NCI-H146 treated with DMSO at 0.1 percent for 48 hours (cell line): ENCODE results near the gene SLC35B2.

ENCODE experiments used
- DNase-seq: peaks from one replicate; lab custom pipeline; 2025; ENCODE audit not compliant: unreplicated experiment; lab: John Stamatoyannopoulos, UW

The SLC35B2 gene

DNA sequence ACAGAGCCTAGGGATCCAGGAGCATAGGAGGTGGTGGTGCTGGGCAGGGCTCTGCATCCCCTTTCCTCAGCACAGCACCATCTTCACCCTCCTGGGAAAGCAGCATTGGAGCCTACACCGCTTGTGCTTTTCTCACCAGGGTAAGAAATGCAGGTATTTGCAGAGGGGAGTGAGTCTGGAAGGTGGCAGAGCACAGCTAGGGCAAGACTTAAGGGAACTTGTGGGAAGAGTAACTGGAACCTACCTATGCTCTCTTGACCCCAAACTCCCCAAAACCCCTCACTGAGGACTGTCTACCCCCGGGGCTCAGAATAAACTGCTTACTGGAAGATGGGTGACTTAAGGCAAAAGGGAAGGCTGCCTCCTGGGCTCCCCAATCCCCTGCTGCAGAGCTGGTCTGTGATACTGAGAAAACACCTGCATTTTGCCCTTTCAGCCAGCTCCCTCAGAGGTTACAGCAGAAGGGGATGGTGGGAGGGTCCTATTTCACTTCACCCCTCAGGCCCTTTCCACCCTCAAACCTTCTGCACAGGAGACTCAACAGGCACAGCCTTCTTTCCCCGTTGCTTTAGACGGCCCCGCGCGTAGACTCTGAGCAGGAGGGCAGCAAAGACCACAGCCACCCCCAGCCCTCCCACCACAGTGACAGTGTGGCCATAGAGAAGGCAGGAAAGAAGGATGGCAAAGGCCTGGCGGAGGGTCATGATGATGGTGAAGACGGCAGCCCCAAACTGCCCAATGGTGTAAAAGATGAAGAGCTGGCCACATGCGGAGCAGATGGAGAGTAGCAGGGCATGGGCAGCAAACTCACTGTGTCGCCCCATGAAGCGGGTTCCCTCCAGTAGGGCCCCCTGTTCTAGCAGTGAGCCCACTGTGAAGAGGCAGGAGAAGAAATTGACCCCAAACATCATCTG is 2.9 kb downstream of the SLC35B2 start:
- no peak for DNase-seq

- peak; percentile 41 for DNase-seq
Observed at GRCh38 chr6:44253307-44254101, 3.8 kb downstream of the SLC35B2 start.

DNA sequence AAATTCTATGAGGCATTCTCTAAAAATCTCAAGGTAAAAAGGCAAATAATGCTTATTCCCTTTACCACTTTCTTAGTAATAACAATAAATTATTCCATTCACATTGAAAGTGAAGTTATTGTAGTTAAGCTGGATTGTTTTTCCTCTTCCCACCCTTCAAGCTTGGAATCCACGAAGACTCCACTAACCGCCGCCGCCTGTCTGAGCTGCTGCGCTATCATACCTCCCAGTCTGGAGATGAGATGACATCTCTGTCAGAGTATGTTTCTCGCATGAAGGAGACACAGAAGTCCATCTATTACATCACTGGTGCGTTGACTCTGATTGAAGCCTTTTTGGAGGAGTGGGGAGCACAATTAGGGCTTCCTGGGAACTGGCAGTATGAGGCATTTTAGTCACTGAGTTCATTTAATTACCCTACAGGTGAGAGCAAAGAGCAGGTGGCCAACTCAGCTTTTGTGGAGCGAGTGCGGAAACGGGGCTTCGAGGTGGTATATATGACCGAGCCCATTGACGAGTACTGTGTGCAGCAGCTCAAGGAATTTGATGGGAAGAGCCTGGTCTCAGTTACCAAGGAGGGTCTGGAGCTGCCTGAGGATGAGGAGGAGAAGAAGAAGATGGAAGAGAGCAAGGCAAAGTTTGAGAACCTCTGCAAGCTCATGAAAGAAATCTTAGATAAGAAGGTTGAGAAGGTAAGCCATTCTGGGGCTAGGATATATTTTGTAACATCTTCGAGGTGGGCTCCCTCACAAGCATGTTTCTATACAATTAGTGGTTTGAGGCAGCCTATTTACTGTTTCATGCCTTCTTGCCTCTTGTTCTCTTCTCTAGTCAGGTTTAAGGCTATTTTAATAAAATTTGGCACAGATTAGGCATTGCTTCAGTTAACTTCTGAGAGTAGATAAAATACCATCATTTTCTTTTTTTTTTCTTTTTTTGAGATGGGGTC is 5.5 kb downstream of the SLC35B2 start:
- DNase-seq, result no peak

- DNase-seq, result no peak
Observed at GRCh38 chr6:44250718-44251123, 6.6 kb downstream of the SLC35B2 start.

DNA sequence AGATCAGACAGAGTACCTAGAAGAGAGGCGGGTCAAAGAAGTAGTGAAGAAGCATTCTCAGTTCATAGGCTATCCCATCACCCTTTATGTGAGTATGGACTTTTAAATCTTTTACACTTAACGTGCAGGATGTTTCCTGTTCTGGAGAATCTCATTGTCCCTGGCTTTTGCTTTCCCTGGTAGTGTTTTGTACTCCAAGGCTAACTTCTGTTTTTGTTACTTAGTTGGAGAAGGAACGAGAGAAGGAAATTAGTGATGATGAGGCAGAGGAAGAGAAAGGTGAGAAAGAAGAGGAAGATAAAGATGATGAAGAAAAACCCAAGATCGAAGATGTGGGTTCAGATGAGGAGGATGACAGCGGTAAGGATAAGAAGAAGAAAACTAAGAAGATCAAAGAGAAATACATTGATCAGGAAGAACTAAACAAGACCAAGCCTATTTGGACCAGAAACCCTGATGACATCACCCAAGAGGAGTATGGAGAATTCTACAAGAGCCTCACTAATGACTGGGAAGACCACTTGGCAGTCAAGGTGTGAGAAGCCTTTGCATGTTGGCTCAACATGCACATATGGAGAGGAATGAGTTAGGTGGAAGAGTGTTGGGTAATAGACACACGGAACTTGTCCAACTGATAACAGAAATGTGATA is 7.1 kb downstream of the SLC35B2 start:
- DNase-seq, result no peak

GRCh38 chr6:44249082-44249748 is 8.1 kb downstream of the SLC35B2 start:
- DNase-seq, result no peak

DNA sequence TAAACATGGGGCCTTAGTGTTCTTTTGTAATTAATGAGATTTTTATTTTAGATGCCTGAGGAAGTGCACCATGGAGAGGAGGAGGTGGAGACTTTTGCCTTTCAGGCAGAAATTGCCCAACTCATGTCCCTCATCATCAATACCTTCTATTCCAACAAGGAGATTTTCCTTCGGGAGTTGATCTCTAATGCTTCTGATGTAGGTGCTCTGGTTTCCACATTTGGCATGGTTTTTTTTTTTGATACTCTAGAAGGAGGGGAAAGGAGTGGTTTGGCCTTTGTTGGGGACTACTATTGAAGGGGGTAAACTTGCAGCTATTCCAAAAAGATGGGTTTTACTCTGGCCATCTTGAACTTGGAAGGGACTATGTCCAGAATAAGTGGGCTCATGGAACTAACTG is 8.7 kb downstream of the SLC35B2 start:
- DNase-seq, result no peak

GRCh38 chr6:44247338-44248302 is 9.7 kb downstream of the SLC35B2 start:
- DNase-seq, result peak; percentile 52

GRCh38 chr6:44246663-44247337 is 10.5 kb downstream of the SLC35B2 start, which contains the start of gene HSP90AB1:
TSS of gene HSP90AB1 (plus strand) at chr6:44247101. CDS start at chr6:44248630, 1,529 bp downstream.
- DNase-seq, result peak; percentile 98

DNA sequence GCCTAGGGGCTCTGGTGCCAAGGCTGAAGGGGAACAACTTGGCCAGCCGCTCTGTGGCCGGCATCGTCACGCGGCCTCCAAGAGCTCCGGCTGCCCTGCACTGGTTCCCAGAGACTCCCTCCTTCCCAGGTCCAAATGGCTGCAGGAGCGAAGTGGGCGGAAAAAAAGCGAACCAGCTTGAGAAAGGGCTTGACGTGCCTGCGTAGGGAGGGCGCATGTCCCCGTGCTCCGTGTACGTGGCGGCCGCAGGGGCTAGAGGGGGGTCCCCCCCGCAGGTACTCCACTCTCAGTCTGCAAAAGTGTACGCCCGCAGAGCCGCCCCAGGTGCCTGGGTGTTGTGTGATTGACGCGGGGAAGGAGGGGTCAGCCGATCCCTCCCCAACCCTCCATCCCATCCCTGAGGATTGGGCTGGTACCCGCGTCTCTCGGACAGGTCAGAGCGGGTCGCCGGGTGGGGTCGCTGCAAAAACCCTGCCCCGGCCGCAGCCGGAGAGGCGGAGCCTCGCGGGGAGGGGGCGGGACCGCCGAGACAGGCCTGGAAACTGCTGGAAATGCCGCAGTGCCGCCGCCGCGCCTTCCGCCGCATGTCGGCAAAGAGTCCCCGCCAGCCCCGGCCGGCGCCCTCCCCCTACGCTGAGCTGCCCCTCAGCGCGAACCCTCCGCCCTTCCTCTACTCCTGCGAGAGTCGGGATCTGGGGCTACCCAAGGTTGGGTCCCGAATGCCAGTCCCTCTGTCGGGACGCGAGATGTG is 11.2 kb downstream of the SLC35B2 start:
- peak; percentile 90 for DNase-seq

DNA sequence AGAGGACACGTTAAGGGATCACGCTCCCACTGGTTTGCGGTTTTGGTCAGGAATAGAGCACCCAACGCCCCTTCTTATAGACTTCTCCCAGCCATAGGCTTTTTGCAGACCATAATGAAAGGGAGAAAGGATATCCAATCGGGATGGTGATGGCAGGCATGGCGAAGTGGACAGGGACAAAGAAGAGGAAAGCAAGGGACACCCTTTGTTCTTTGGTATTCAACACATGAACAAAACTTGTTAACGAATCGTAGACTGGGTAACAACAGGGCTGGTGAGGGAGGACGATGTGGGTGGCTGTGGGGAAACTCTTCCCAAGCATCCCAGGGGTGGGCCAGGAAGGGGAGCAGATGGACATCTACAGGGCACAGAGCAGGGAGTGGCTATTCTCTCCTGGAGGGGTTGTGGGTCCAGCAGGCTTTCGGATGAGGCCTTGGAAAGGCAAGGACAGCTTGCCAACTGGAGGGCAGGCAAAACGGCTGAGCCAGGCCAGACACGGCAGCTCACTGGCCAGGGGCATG is 11.9 kb downstream of the SLC35B2 start:
- no peak for DNase-seq

GRCh38 chr6:44243345-44243744 is 14.0 kb downstream of the SLC35B2 start:
- no peak for DNase-seq

DNA sequence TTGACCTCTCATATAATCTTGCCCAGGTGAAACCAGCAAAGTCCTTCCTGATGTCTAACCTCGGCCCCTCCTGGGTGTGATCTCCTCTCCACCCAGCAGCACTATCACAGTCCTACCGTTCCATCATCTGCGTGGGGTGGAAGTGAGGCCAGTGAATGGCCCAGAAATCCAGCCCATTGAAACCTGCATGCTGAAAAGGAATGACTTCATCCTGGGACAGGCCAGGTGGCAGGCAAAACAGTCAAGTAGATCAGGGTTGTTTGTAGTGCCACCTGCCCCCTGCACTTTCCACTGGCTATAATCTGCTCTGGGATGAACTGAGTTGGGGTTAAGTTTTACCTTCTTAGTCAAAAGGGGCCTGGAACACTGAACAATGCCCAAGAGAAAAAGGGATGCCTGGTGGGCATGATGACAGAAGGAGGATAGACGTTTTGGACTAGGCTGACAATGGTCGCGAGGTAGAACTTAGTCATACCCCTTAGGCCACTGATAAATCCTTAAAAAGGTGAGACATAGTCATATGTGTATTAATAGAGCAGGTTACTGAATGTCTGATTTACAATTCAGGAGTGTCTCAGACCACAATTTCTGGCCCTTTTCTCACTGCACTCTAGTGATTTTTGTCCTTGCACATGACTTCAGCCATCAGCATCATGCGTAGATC is 18.5 kb downstream of the SLC35B2 start:
- no peak for DNase-seq

DNA sequence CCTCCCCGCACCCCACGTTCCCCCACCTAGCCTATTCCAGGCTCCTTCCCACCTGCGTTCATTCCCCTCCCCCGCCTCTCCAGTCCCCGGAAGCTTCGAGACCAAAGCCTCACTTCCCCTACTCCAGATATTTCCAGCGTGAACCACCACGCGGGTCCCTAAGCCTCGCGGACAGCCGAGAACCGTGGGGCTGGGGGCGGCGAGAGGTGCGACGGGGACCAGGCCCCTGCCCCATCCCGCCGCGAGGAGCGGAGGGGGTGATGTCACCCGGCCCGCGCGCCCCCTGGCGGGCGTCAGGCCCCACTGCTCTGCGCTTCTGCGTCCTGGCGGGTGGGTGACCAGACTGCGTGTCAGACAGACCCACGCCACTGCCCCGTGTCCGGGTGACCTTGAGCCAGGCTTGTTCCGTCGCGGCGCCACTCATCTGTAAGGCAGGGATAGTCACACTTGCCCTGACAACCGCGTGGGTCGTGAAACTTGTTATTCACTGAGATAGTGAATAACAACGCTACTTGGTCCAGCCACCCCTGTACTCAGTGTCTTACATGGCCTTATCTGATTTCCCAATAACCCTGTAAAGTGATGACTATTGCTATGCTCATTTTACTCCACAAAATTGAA is 19.4 kb downstream of the SLC35B2 start:
- peak; percentile 76 for DNase-seq

DNA sequence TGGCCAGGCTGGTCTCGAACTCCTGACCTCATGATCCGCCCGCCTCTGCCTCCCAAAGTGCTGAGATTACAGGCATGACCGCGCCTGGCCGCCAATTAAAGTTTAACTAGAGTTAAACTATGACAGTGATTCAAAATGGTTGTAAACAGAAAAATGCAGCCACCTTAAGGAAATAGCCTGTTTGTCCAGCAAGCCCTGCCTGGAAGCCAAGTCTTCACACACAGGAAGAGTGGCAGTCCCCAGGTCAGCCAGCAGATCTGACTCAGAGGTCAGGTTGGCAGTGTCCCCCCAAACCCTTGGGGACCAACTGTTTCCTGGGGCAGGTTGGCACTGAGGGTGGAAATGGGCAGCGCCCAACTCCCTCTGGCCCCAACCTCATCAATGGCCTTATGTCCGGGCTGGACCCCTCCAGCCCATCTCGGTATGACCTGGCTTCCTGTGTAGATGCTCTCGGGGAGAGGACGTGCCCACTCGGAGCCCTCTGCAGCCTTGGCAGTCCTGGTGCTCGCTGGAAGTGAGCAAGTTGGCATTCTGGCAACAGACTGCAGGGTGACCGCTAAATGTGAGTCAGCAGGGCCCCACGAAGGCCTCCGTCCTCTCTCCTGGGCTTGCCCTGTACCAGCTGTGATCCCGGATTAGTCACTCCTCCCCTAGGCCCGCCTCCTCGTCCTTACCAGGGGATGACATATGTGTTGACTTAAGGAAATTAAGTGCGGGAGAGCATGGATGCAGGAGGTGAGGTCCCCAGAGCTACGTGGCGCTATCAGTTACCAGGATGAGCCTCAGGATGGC is 20.1 kb downstream of the SLC35B2 start:
- DNase-seq, result peak; percentile 96
